ENCODE measurements around the gene CD300LD.
A peak's percentile ranks its signal among the peaks of the same experiment; 100 is the strongest.

CD300LD gene

GRCh38 chr17:74543406-74543805 is 48.7 kb downstream of the CD300LD start:
- no peak for DNase-seq

- DNase-seq, result no peak
These were observed 49.2 kb downstream of the CD300LD start for GRCh38 chr17:74542727-74543383.

GRCh38 chr17:74542166-74542565 is 49.9 kb downstream of the CD300LD start:
- DNase-seq, result no peak

GRCh38 chr17:74541176-74542111 is 50.6 kb downstream of the CD300LD start:
- no peak for DNase-seq

GRCh38 chr17:74539281-74539820 is 52.7 kb downstream of the CD300LD start:
- no peak for DNase-seq

- no peak for DNase-seq
These were observed 55.2 kb downstream of the CD300LD start for GRCh38 chr17:74536890-74537289.

- peak; percentile 19 to 74 for DNase-seq
These were observed 60.0 kb downstream of the CD300LD start for GRCh38 chr17:74532115-74532514.

GRCh38 chr17:74531231-74531761 is 60.8 kb downstream of the CD300LD start, which contains the start of gene CD300LB:
TSS of gene CD300LB (minus strand) at chr17:74531475. CDS start at chr17:74531350, 125 bp downstream.
- DNase-seq, result no peak

GRCh38 chr17:74530831-74531150 is 61.3 kb downstream of the CD300LD start:
- no peak for DNase-seq

All from NCI-H446 (cell line).